Body of pancreas (tissue), 4 donors: ENCODE data around the gene LARP1. TPM values are rescaled to one million over a fixed set of nuclear protein-coding genes. Genes with fewer than 3 reads are reported as not detected.

ENCODE experiments used
- ATAC-seq: fragments of 150-250 bp; one replicate; pipeline ENCODE4 v1.9.1; 2016
- DNase-seq, 4 donors: peaks; one replicate each; pipeline ENCODE4 v3.0.0-alpha.2; 2019
- H3K27ac ChIP-seq, 4 donors: fragments of 200-600 bp; sonication (generic); 1 replicate in 3 of 4; 2 replicates in 1 of 4; pipeline versions ENCODE4 v1.5.1 to v1.6.1; 2016 to 2019; ENCODE audit warnings: mild to moderate bottlenecking in 1 of 4, mixed read lengths in 1 of 4, moderate library complexity in 1 of 4
- H3K27me3 ChIP-seq, 2 donors: fragments of 200-600 bp; sonication (generic); one replicate each; pipeline ENCODE4 v1.6.0; 2016; ENCODE audit warnings: mild to moderate bottlenecking in 1 of 2
- H3K36me3 ChIP-seq, 2 donors: fragments of 200-600 bp; sonication (generic); replicated peaks in 1 of 2; 2 replicates each; pipeline ENCODE4 v1.5.1; 2016; ENCODE audit warnings: low read depth in 2 of 2; ENCODE audit not compliant: insufficient read depth in 1 of 2
- H3K4me1 ChIP-seq: fragments of 200-600 bp; sonication (generic); one replicate; pipeline ENCODE4 v1.6.0; 2016
- H3K4me3 ChIP-seq, 2 donors: fragments of 200-600 bp; sonication (generic); 1 replicate in 1 of 2; 2 replicates in 1 of 2; pipeline ENCODE4 v1.5.1; 2016 to 2019
- H3K9me3 ChIP-seq, 3 donors: fragments of 200-600 bp; sonication (generic); 1 replicate in 2 of 3; 2 replicates in 1 of 3; pipeline ENCODE4 v1.5.1; 2016
- CTCF ChIP-seq, 7 experiments: fragments of 450-650 bp in 4 of 7; fragments of 200-600 bp in 3 of 7; sonication (generic) in 3 of 7; IDR thresholded peaks; one replicate each; pipeline ENCODE4 v1.5.1; 2016 to 2019; ENCODE audit warnings: antibody characterized with exemption in 7 of 7
- POLR2A ChIP-seq, 3 donors: fragments of 450-650 bp; IDR thresholded peaks; one replicate each; pipeline ENCODE4 v1.6.1; 2016; ENCODE audit warnings: antibody characterized with exemption in 3 of 3, mild to moderate bottlenecking in 2 of 3
- WGBS, 2 donors: methylation state at CpG; one replicate each; pipeline ENCODE4 v1.1.5; 2017; 5-methylcytosine and 5-hydroxymethylcytosine counted together
- intact Hi-C: fragments of 100-400 bp; cut with DNase I; formaldehyde crosslinking; loops from one replicate; pipeline ENCODE4 v1.15.1; 2023
- total RNA-seq, 2 donors: library from RNA; depleted of rRNA; stranded (reverse); fragments of >200 nt; gene quantifications; one replicate each; pipeline ENCODE4 v1.1.0, GENCODE V29; 2016

LARP1 gene
- total RNA-seq, 2 donors from 2014 or later: 96.2 to 151 TPM

DNA sequence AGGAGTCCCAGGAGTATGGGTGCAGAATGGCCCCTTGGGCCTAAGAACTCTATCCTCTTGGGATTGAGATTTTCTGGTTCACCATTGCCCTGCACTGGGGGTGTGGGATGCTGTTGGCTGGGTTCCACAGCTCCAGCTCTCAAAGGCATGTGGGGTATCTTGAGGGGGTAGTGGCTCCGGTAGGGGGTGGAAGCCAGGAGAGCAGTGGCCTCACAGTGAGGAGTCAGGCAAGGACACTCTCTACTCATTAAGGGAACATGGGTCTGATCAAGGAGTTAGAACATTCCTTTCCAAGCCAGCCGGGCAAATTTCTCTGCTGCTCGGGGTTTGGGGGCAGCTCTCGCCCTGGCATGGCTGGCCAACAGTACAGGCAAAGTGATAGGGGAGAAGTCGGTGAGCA, 33.0 kb downstream of the LARP1 start:
- H3K4me1 ChIP-seq: peaks cover 53% of the 10 kb centered on the region
- peak overlapping the region in 1 of 4 donors; percentile 2 for H3K27ac ChIP-seq

DNA sequence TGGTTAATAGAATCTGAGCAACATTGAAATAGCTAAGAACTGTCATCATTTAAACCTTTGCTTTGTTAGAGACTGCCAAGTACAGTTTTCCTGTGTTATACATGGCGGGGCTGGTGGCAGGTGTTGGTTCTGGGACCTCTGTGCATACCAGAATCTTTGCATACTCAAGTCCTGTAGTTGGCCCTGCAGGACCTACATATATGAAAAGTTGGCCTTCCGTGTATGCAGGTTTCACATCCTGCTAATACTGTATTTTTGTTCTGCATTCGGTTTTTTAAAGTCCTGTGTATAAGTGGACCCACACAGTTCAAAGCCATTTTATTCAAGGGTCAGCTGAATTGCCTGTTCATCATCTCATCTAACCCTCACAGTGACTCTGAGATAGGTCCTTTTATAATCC, 36.4 kb downstream of the LARP1 start:
- Histone ChIP-seq H3K36me3 (peaks cover 8 to 16% of the 10 kb centered on the region in 2 donors), H3K27ac (no peak overlapping the region), H3K27me3 (no peaks in the 10 kb centered on the region), H3K4me1 (peaks cover 31% of the 10 kb centered on the region), H3K9me3 (no peaks in the 10 kb centered on the region), H3K4me3 (no peak overlapping the region)
- ATAC-seq: no peak
- TF ChIP-seq POLR2A (IDR thresholded peaks at IDR 0.05) (no peak), CTCF (IDR thresholded peaks at IDR 0.05) (no peak)
- WGBS, 2 donors: 77 to 80% methylated on average over 3 of the region's 3 CpGs
- no peak for DNase-seq
- intact Hi-C loops: no loop called here

More for the DNA sequence above, 33.0 kb downstream of the LARP1 start:
- TF ChIP-seq CTCF (IDR thresholded peaks at IDR 0.05) (no peak), POLR2A (IDR thresholded peaks at IDR 0.05) (no peak)
- WGBS, 2 donors: 57 to 82% methylated on average over 5 of the region's 5 CpGs
- Histone ChIP-seq H3K36me3 (peaks cover 8 to 12% of the 10 kb centered on the region in 2 donors), H3K4me3 (no peak overlapping the region), H3K9me3 (no peaks in the 10 kb centered on the region), H3K27me3 (no peaks in the 10 kb centered on the region)
- no peak for ATAC-seq
- DNase-seq: no peak
- intact Hi-C loops: no loop called here

GRCh38 chr5:154793599-154794524, 38.7 kb downstream of the LARP1 start:
- no peak for ATAC-seq
- WGBS, 2 donors: 78 to 88% methylated on average over 22 to 32 of the region's 32 CpGs
- intact Hi-C loops: no loop called here
- Histone ChIP-seq H3K4me1 (peaks cover 11% of the 10 kb centered on the region), H3K36me3 (peaks cover 8 to 16% of the 10 kb centered on the region in 2 donors), H3K27me3 (no peaks in the 10 kb centered on the region), H3K27ac (peak overlapping the region in 1 of 4 donors; percentile 5), H3K9me3 (no peaks in the 10 kb centered on the region), H3K4me3 (no peak overlapping the region)
- DNase-seq: no peak
- TF ChIP-seq POLR2A (IDR thresholded peaks at IDR 0.05) (no peak), CTCF (IDR thresholded peaks at IDR 0.05) (no peak)

DNA sequence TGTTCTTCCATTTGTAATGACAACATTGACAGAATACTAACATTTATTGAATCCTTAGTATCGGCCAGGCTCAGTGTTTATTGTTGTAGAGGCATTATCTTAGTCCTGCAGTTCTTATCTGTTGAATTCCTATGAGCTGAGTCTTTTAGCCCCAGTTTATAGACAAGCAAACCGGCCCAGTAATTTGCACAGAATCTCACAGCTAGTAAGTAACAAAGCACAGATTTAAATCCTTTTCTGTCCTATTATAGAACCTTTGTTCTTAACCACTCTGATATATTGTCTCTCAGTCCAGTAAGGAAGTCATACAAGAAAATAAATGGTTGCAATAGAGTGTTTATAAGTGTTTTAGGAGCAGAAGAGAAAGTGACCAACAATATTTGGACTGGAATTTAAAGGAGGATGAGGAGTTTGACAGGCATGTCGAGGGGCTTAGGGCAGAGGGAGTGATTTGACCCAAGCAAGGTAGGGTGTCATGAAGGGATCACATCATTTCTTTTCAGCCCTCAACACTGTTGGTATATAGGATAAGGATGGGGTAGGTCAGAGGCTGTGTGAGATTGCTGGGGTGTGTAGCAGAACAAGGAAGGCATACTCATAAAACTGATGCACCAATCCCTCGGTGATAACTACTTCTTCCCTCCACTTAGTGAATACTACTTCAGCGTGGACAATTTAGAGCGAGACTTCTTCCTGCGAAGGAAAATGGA, 39.5 kb downstream of the LARP1 start:
- DNase-seq: no peak
- TF ChIP-seq POLR2A (IDR thresholded peaks at IDR 0.05): no peak
- TF ChIP-seq CTCF (IDR thresholded peaks at IDR 0.05): no peak
- H3K9me3 ChIP-seq: no peaks in the 10 kb centered on the region
- H3K27me3 ChIP-seq: no peaks in the 10 kb centered on the region
- peaks cover 11% of the 10 kb centered on the region for H3K4me1 ChIP-seq
- intact Hi-C loops: no loop called here
- WGBS, 2 donors: 55 to 59% methylated on average over 7 of the region's 7 CpGs
- peak overlapping the region in 1 of 4 donors; percentile 5 for H3K27ac ChIP-seq
- peaks cover 8 to 17% of the 10 kb centered on the region in 2 donors for H3K36me3 ChIP-seq
- no peak for ATAC-seq
- H3K4me3 ChIP-seq: no peak overlapping the region
